Colonic mucosa (tissue), 4 donors: ENCODE measurements around the gene SLC26A5. TPM values are rescaled to one million over a fixed set of nuclear protein-coding genes. Genes with fewer than 3 reads are reported as not detected.
A peak's percentile ranks its signal among the peaks of the same experiment; 100 is the strongest.

Experiments used
- DNase-seq: peaks from one replicate; pipeline ENCODE4 v3.0.0-alpha.2; 2020
- H3K27ac ChIP-seq: fragments of 200-600 bp; one replicate; pipeline ENCODE4 v1.8.0; 2021
- H3K27me3 ChIP-seq: fragments of 200-600 bp; one replicate; pipeline ENCODE4 v1.8.0; 2021
- H3K36me3 ChIP-seq: fragments of 200-600 bp; one replicate; pipeline ENCODE4 v1.8.0; 2021
- H3K4me1 ChIP-seq: fragments of 200-600 bp; one replicate; pipeline ENCODE4 v1.8.0; 2021; ENCODE audit warnings: mild to moderate bottlenecking
- H3K4me3 ChIP-seq: fragments of 200-600 bp; one replicate; pipeline ENCODE4 v1.8.0; 2021
- H3K9ac ChIP-seq, 2 donors: one replicate each; pipeline ENCODE4 v1.7.0; 2013; ENCODE audit warnings: control low read depth in 2 of 2, low read depth in 2 of 2, low read length in 2 of 2
- H3K9me3 ChIP-seq: fragments of 200-600 bp; one replicate; pipeline ENCODE4 v1.8.0; 2021
- CTCF ChIP-seq: fragments of 200-600 bp; IDR thresholded peaks from one replicate; pipeline ENCODE4 v1.8.0; 2022; ENCODE audit warnings: antibody characterized with exemption, mild to moderate bottlenecking
- intact Hi-C: fragments of 100-400 bp; cut with DNase I; formaldehyde crosslinking; loops from one replicate; pipeline ENCODE4 v1.14.1; 2022
- total RNA-seq, 2 donors: library from RNA; stranded (reverse); fragmentation: NEBNext Ultra II Directional in 1 of 2; extraction: Animal tissue kit (Norgen Biotek cat#: 25700) in 1 of 2; gene quantifications; one replicate each; pipeline ENCODE4 v1.2.1, GENCODE V29; 2021
- donor health status: healthy.
- donor health status: DM: no; HTN: no; CAD: no.
- donor health status: DM: no; HTN: no; CAD: no.

Gene SLC26A5
- total RNA-seq, 2 donors from 2014 or later, result 0.25 TPM; not detected in 1

DNA sequence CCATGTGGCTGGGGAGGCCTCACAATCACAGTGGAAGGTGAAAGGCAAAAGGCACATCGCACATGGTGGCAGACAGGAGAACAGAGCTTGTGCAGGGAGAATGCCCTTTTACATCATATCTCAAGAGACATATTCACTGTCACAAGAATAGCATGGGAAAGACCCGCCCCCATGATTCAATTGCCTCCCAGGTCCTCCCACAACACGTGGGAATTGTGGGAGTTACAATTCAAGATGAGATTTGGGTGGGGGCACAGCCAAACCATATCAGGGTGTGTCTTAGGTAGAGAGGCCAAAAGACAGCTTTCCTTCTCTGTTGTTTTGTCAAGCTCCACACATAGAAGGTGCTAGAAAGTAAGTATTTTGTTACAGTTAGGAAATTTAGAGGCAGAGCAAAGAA, 20.8 kb upstream of the SLC26A5 start:
- Histone ChIP-seq H3K27me3 (no peaks in the 10 kb centered on the region), H3K9me3 (no peaks in the 10 kb centered on the region), H3K27ac (no peak overlapping the region), H3K4me3 (no peak overlapping the region), H3K9ac (no peak overlapping the region), H3K36me3 (no peaks in the 10 kb centered on the region), H3K4me1 (no peaks in the 10 kb centered on the region)
- TF ChIP-seq CTCF, result no peak
- no peak for DNase-seq
- intact Hi-C loops, result no loop called here

DNA sequence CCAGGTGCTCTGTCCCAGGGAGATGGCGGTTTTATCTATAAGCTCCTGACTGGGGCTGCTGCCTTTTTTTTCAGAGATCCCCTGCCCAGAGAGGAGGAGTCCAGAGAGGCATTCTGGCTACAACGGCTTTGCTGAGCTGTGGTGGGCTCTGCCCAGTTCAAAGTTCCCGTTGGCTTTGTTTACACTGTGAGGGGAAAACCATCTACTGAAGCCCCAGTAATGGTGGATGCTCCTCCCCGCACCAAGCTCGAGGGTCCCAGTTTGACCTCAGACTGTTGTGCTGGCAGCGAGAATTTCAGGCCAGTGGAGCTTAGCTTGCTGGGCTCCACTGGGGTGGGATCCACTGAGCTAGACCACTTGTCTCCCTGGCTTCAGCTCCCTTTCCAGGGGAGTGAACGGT, 16.4 kb upstream of the SLC26A5 start:
- no peaks in the 10 kb centered on the region for H3K4me1 ChIP-seq
- H3K27me3 ChIP-seq, result no peaks in the 10 kb centered on the region
- H3K36me3 ChIP-seq, result no peaks in the 10 kb centered on the region
- intact Hi-C loops, result no loop called here
- DNase-seq, result no peak
- TF ChIP-seq CTCF, result no peak
- no peak overlapping the region for H3K27ac ChIP-seq
- no peak overlapping the region for H3K9ac ChIP-seq
- H3K4me3 ChIP-seq, result no peak overlapping the region
- no peaks in the 10 kb centered on the region for H3K9me3 ChIP-seq

DNA sequence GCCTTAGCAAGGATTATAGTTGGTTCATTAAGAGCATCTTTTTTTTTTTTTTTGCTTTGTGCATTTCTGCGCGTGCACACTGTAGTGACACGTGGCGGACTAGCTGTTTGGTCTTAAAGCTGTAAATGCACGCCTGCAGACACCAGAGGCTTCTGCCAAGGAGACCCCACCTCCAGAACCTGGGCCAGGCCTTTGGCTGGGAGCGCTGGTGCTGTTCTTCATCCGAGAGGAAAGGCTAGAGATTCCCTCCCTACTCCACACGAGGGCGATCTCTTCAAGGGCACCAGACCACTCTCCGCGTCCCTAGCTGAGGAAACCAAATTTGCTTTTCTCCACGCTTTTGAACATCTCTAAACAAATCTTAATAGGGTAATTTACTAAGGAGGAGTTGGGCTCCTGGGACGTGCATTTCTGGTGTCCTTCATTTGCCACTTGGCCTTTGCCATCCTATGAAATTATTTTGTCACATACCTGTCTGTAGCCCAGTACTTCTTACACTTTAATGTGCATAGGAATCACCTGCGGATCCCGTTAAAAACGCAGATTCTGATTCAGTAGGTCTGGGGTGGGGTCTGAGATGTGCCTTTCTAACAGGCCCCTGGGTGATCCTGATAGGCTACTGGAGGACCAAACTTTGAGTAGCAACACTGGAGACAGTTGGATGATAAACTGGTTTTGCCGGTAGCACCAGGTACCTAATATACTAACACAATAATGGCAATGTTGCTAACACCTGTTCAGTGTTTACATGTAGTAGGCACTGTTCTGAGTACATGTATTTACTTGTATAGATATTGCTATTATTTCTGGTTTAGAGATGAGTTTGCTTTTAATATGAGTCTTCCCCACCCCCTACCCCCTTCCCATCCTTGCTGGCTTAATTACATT, 1.3 kb upstream of the SLC26A5 start:
- Histone ChIP-seq H3K4me1 (no peaks in the 10 kb centered on the region), H3K9me3 (no peaks in the 10 kb centered on the region), H3K9ac (no peak overlapping the region), H3K27me3 (peaks cover 15% of the 10 kb centered on the region), H3K27ac (no peak overlapping the region), H3K36me3 (no peaks in the 10 kb centered on the region), H3K4me3 (no peak overlapping the region)
- DNase-seq, result peak; percentile 60
- intact Hi-C loops, result no loop called here
- TF ChIP-seq CTCF, result peak; percentile 63

DNA sequence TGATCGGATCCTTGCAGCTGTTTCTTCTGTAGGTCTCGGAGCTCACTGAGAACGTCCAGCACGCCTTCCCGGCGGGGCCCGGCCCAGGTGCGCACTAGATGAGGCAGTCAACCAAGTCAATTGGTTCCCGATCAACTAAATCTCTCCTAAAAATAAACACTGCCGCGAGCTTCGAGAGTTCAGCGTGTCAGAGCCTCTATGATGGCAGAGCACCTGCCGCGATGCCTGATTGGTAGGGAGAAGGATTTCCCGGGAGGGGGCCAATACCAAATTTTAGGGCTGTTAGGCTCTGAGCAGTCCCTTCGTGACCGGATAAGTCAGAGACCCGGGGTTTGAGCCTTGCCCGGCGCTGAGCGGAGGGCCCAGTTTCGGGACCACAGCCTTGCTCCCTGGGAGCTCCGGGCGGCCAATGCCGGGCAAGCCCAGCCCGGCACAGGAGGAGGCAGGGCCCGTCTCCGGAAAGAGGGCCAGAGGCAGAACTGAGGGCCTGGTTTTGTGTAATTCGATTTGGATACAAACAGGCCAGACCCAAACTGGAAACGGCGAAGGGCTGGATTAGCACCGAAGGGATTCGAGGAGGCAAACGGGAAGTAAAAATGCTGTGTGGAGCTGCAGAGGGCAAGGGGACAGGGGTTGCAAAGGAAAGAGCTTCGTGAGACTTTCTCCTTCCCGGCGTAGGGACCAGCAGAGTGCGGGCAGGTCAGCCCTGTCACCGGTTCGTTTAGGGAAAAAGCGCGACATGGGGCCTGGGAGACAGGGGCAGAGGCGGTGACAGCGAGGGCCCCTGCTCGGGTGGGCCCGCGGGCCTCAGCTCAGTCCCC, 569 bp downstream of the SLC26A5 start:
- Histone ChIP-seq H3K36me3 (no peaks in the 10 kb centered on the region), H3K4me3 (peak overlapping the region; percentile 31), H3K27ac (no peak overlapping the region), H3K9me3 (no peaks in the 10 kb centered on the region), H3K27me3 (peaks cover 15% of the 10 kb centered on the region), H3K9ac (peak overlapping the region; percentile 12 to 56), H3K4me1 (no peaks in the 10 kb centered on the region)
- TF ChIP-seq CTCF, result no peak
- intact Hi-C loops, result no loop called here
- peak; percentile 20 for DNase-seq

GRCh38 chr7:103439661-103440060, 6.3 kb downstream of the SLC26A5 start:
- Histone ChIP-seq H3K4me1 (no peaks in the 10 kb centered on the region), H3K27me3 (peaks cover 3% of the 10 kb centered on the region), H3K36me3 (no peaks in the 10 kb centered on the region), H3K27ac (no peak overlapping the region), H3K9ac (no peak overlapping the region), H3K9me3 (no peaks in the 10 kb centered on the region), H3K4me3 (no peak overlapping the region)
- intact Hi-C loops, result no loop called here
- DNase-seq, result no peak
- TF ChIP-seq CTCF, result no peak
